Prostate gland (tissue), 2 donors: ENCODE measurements around the gene PRRT3.

Experiments
- CTCF ChIP-seq, 4 experiments: fragments of 200-600 bp in 2 of 4; fragments of 450-650 bp in 2 of 4; sonication (generic) in 2 of 4; IDR thresholded peaks; 1 replicate in 3 of 4; 2 replicates in 1 of 4; pipeline ENCODE4 v1.5.1; 2016 to 2019; ENCODE audit warnings: antibody characterized with exemption in 4 of 4, mild to moderate bottlenecking in 2 of 4, moderate library complexity in 2 of 4
- POLR2A ChIP-seq: fragments of 450-650 bp; IDR thresholded peaks from one replicate; pipeline ENCODE4 v1.6.1; 2016; ENCODE audit warnings: antibody characterized with exemption, mild to moderate bottlenecking
- POLR2AphosphoS5 ChIP-seq: sonication (generic); formaldehyde crosslinking; IDR thresholded peaks from one replicate; pipeline ENCODE4 v1.6.1; 2017; ENCODE audit warnings: antibody characterized with exemption

DNA sequence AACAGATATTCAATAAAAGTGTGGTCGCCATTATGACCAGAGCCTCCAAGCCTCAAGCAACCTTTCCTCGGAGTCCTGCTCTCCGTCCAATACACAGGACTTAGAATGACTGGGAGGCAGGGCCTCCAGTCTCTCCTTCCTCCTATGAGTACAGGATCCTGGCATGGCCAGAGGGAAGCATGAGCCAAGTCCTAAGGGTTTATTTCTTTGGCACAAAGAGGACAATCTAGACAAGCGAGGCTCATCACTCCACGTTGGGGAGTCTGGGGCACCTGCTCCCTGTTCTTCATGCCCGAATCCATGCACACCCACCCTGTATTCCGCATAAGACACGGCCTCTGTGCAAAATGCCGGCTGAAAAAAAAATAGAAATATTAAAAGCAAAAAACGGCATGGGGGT, 6.8 kb downstream of the PRRT3 start:
- TF ChIP-seq POLR2A: no peak
- TF ChIP-seq CTCF (IDR thresholded peaks at IDR 0.05): no peak
- TF ChIP-seq POLR2AphosphoS5: no peak
